Activated CD4-positive, alpha-beta T cell treated with anti-CD3 and anti-CD28 coated beads, Interleukin-2, amount 50 U/mL, for 16 hours (primary cell): ENCODE measurements around the gene CEND1.

Experiments used
- DNase-seq: peaks from one replicate; pipeline ENCODE4 v3.0.0-alpha.2; 2020

The CEND1 gene

DNA sequence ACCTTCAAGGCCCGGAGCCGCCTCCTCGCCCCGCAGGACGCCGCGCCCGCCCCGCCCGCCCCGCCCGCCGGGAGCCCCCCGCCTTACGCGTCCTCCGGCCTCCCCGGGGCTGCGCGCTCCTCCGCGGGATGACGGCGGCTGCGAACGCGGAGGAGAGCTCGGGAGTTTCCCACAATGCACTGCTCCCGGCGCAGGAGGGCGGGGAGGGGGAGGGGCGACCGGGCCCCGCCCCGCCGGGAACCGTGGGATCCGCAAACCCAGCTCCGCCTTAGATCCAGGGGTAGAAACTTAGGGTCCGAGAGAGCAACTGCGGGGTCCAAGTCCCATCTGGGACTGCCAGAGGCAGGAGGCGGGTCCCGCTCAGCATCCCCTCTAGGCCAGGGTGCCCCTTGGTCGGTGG lies at the start of gene CEND1:
CEND1 (minus strand) TSS at position 148 of the 400 bp plus-strand sequence. CDS start 1,514 bp downstream, outside the sequence.
- peak; percentile 68 for DNase-seq

DNA sequence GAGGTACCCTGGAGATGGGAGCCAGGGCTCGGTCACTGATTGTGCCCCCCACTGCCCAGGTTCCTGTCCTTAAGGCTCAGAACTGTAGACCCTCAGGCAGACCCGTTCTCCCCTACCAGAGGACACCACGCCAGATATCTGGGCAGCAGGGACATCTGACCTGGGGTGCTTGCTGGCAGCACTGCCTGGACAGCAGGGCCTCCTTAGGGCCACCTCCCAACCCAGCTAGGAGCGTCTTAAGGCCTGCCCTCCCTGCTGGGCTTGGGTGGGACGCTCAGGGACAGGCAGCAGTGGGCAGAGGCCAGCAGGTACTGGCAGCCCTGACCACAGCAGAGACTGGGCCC lies 49.4 kb upstream of the CEND1 start:
- DNase-seq: no peak

DNA sequence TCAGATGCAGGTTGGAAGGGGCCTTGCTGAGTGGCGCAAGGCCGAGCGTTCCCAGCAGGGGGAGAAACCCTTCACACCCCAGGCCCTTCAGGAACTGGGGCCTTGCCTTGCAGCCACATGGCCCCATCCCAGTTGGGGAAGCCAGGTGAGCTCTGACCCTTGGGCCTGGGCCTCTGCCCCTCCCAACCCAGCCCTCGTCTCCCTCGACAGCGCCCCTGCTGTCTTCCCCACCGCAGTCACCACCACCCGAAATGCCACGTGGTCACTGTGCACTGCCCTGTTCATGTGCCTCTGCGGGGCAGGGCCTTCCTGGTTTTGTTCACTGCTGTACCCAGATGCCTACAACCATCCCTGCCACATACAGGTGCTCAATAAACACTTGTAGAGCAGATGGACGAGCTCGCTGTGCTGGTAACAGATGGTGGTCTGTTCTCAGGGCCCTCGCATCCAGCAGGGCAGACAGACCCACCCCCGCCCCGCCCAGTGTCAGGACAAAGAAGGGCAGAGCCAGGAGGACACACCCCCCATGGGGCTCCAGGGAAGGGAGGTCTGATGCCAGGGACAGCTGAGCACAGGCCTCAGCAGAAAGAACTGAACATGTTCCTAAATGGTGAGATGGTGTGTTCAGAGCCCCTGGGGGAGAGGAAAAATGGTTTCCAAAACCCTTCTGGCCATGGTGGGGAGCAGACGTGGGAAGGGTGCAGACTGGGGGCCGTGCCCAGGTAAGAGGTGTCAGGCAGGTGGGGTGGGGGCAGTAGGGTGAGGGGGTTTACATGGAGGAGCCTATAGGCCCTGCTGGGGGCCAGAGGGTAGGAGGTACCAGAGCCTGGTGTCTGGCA lies 48.8 kb upstream of the CEND1 start:
- DNase-seq: no peak

DNA sequence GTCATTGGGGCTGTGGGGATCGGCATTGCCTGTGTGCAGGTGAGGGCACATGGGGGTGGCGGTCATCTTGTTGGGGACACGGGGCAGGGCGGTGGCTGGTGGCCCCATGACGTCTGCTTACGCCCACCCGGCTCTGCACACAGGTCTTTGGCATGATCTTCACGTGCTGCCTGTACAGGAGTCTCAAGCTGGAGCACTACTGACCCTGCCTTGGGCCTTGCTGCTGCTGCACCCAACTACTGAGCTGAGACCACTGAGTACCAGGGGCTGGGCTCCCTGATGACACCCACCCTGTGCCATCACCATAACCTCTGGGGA lies 48.1 kb upstream of the CEND1 start:
- no peak for DNase-seq

DNA sequence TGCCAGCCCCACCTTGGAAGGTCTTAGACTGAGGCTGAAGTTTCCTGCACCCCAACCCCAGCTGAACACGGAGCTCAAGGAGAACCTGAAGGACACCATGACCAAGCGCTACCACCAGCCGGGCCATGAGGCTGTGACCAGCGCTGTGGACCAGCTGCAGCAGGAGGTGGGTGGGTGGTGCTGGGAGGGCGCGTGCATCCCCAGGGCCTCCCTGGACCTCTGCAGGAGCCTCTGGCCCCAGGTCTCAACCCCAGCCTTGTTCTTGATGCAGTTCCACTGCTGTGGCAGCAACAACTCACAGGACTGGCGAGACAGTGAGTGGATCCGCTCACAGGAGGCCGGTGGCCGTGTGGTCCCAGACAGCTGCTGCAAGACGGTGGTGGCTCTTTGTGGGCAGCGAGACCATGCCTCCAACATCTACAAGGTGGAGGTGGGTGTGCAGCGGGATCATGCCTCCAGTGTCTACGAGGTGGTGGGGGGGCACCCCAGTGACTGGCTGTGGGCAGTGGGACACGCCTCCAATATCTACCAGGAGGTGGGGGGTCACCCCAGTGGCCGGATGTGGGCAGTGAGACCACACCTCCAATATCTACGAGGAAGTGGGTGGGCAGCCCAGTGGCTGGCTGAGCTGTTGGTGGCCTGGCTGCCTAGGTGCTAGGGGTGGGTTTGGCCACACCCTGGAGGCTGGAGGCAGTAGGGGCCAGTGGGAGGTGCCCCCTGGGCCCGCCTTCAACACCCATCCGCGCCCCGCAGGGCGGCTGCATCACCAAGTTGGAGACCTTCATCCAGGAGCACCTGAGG lies 47.5 kb upstream of the CEND1 start:
- no peak for DNase-seq

DNA sequence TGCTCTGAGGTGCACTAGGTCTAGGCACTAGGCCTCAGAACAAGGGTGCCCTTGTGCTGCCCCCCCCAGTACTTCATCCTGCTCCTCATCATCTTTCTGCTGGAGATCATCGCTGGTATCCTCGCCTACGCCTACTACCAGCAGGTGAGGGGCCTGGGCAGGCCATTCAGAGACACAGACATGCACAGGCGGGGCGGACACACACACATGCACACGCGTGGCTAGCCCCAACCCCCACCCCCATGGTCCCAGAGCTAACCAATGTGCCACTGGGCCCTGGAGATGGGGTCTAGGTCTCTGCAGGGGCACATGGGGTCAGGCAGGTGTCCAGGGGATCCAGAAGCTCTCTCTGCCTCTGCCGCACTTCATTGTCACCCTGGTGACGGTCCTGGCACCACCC lies 46.8 kb upstream of the CEND1 start:
- DNase-seq: no peak

DNA sequence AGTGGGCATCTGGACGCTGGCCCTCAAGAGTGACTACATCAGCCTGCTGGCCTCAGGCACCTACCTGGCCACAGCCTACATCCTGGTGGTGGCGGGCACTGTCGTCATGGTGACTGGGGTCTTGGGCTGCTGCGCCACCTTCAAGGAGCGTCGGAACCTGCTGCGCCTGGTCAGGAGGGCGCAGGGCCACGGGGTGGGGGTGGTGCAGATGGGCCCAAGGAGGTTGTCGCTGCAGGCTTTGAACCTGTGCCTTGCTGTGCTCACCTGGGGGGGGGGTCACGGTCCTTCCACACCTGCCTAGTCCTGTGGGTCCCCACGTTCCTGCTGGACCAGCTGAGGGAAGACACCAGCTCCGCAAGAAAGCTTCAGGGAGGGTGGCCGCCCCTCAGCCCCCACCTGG lies 46.4 kb upstream of the CEND1 start:
- DNase-seq: no peak

DNA sequence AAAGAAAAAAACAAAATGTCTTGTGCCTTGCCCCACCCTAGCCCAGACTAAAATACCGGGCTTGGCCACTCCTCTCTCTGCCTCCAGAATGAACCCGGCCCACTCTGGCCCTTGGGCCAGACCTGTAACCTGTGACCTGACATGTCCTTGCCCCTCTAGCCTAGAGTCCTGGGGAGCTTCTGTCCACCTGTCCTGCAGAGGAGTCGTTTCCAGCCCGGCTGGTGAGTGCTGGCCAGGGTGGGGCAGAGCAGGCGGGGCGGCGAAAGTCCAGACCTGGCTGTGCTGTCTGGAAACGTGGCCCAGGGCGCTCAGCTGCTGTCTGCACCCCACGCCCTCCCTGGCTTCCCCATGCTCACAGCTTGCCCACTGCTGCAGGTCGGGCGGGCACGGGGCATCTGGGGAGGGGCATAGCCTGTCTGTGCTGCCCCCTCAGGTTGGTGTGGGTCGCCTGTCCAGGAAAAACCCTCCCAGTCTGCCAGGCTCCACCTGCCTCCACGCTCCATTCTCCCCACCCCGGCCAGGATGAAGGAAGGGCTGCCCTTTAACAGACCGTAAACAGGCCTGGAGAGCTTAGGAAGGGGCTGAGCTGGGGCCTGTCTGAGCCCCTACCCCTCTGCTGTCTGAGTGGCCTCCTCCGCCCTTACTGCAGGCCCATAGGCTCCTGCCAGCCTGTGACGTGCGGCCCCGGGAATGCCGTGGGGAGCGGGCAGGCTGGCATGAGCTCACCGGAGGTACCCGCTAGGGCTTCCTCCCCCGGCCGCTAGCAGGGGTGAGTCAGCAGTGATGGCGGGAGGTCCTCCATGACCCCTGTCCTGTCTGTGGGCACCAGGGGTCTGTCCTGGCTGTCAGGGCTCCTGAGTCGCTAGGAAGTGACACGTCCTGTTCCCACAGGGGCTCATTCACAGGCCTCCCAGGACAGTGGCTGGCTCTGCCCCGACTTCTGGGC lies 44.8 kb upstream of the CEND1 start:
- no peak for DNase-seq

DNA sequence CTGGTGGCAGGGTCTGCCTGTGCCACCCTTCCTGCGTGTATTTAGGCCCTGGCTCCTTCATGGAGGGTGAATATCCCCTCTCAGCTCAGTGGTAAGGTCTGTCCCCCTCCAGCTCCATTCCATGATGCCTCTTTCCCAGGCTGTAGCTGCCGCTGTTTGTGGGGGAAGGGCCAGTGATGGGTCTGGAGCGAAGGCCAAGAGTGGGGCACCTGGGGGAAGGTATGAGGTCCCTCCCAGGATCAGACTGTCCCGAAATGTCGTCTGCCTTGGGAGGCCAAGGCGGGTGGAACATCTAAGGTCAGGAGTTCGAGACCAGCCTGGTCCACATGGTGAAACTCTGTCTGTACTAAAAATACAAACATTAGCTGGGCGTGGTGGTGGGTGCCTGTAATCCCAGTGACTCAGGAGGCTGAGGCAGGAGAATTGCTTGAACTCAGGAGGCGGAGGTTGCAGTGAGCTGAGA lies 44.0 kb upstream of the CEND1 start:
- no peak for DNase-seq

DNA sequence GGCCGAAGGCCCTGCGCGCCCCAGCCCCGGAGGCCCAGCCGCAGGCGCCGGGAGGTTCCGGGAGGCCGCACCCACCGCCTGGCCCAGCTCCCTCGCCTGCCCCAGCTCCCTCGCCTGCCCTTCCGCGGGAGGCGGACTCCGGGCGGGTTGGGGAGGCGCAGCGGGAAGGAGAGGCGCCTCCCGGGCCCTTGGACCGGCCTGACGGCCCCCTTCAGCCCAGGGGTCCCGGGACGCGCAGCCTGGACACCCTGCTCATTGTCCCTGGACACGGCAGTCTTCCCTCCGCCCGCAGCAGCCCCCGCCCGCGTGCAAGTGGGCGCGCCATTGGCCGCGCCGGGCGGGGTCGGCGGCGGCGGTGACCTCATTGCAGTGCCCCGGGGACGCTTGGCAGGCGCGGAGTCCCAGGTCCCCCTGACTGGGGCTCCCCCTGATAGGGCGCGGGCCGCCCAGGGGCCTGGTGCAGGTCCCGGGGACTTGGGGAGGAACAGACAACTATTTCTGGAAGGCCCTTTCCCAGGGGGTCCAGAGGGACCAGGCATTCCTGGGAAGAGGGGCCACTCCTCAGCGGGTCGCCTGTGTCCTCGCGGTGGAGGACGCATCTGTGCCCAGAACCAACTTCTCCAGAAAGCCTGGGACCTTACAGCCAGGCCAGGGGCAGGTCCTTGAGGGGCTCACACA lies 43.4 kb upstream of the CEND1 start:
- no peak for DNase-seq

DNA sequence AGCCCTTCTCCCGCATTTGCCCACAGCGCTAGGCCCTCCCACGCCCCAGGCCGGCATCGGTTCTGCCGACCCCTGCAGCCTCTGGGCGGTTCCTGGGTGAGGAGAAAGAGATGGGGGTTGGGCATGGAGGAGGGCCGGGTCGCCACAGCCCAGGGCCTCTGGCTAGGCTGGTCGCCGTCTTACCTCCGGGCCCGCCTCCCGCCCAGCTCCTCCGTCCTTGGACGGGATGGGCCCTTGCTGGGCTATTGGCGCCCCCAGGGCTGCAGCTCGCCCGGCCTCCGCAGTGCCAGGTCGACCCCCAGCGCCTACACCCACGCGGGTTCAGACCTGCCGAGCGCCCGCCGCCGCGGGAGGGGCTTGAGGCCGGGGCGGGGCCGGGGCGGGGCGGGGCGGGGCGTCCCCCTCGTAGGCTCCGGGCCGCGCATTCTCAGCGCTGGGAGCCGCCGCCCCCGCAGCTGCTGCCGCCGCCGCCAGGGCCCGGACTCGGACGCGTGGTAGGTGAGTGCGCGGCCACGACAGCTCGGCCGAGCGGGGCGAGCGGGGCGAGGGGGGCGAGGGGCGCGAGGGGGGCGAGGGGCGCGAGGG lies 42.7 kb upstream of the CEND1 start, which contains the start of gene CD151:
CD151 (plus strand) TSS at position 424 of the 585 bp plus-strand sequence. CDS start 3,118 bp downstream, outside the sequence.
- DNase-seq: no peak

DNA sequence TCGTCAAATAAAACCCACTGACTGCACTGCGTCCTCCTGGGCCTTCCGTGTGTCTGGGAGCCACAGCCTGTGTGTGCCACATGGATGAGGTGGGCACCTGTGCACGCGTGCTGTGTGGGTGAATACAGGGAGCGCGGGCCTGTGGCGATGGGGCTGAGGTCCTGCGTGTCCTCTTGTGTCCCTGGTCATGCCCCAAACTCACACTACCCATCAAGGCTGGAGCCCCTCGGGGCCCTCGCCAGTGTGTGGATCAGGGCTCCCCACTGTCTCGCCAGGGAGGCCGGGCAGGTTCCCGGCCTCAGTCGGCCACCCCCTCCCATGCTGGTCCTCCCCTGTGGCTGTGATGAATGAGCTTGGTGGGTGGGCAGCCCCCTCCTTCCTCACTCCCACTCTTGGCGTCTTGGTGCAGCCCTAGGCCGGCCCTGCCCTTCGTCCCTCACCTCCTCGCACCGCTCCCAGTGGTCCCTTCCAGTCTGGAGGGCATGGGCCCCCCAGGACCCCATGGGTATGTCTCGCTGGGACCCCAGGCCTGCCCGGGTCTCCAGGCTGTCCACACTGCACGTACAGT lies 42.2 kb upstream of the CEND1 start:
- DNase-seq: no peak

DNA sequence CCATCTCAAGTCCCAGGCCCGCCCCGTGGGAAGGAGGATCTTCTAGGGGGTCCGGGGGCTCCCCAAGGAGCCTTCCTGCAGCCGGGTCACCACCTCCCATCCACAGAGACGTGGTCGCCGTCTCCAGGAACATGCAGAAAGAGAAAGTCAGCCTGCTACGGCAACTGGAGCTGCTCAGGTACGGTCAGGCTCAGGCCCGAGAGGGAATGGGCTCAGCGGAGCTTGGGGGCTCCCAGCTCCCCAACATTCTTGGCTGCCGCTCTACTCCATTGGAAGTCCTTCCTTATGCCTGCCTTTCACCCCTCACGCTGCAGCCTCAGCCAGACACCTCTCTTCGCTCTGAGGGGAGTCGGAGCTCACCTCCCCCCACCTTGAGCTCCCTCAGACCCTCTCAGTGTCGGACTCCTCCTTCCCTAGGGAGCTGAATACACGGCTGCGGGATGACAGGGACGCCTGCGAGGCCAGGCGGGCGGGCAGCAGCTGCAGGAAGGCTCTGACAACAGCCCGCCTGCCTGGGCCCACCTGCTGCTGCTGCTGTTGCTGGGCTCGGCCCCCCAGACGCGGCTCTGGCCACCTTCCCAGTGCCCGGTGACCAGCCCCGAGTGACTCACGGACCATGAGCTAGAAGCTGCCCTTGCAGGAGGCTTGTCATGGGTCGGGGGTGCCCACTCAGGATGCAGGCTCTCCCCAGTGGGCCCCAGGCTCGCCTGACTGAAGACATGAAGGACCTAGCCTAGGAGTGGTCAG lies 41.4 kb upstream of the CEND1 start:
- DNase-seq: no peak

DNA sequence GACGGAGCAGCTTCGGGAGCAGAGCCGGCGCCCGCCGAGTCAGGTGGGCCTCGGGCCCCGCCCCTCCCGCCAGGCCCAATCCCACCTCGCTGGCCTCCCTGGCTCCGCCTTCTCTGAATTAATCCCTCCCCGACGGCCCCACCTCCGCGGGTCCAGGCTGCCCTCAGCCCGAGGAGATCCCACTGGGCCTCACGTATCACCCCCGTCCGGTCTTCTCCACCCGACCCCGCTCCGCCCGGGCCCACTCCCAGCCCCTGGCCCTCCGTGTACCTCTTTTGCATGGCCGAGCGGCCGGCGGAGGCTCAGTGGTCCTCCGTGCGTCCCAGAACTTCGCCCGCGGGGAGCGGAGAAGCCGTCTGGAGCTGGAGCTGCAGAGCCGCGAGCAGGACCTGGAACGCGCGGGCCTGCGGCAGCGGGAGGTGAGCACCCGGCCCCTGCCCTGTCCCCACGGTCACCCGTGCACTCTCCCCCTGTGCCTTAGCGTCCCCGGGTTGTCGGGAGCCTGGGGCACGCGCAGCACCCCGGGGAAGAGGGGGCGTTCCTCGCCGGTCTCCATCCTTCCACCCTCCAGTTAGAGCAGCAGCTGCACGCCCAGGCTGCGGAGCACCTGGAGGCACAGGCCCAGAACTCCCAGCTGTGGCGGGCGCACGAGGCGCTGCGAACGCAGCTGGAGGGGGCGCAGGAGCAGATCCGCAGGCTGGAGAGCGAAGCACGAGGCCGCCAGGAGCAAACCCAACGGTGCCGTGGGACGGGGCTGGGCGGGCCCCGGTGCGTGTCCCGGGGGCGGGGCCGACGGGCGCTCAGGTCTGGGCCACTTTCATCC lies 40.6 kb upstream of the CEND1 start:
- peak; percentile 62 for DNase-seq

DNA sequence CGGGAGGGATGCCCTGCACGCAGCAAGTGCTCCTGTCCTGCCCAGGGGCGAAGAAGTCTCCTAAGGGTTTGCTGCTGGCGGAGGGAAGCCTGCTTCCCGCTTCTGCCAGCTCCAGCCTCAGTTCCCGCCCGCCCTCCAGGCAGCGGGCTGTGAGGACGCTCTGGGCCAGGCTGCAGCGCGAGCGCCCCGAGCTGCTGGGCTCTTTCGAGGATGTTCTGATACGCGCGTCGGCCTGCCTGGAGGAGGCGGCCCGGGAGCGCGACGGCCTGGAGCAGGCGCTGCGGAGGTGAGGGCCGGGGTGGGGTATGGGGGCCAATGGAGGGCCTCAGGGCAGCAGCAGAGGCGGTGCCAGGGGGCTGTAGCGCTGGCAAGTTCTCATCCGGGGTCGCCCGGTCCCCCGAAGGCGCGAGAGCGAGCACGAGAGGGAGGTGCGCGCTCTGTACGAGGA lies 40.0 kb upstream of the CEND1 start:
- DNase-seq: no peak

DNA sequence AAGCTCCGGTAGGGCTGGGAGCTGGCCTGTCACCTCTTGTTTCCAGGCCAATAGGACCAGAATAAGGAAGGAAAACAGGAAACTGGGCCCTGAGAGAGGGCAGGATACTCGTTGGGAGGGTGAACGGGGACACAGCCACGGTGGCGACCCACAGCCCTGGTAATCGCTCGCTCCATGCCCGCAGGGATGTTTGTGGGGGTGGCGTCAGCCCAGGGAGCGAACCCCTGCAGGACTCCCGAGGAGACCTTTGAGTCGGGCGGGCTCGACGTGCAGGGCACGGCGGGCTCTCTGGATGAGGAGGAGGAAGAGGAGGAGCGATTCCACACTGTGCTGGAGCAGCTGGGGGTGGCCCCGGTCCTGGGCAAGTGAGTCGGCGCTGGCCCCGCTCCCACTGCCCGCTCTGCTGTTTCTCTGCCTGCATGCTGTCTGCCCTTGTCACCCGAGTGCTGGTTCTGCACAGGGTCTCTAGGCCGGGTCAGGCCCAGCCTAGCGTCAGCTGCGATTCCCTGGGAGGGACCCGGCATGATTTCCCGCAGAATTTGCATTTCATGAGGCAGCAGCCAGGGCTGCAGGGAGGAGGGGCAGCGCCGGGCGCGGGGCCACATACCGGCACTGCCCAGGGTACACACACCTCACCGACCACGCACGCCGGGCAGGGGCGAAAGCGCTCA lies 39.4 kb upstream of the CEND1 start:
- no peak for DNase-seq

DNA sequence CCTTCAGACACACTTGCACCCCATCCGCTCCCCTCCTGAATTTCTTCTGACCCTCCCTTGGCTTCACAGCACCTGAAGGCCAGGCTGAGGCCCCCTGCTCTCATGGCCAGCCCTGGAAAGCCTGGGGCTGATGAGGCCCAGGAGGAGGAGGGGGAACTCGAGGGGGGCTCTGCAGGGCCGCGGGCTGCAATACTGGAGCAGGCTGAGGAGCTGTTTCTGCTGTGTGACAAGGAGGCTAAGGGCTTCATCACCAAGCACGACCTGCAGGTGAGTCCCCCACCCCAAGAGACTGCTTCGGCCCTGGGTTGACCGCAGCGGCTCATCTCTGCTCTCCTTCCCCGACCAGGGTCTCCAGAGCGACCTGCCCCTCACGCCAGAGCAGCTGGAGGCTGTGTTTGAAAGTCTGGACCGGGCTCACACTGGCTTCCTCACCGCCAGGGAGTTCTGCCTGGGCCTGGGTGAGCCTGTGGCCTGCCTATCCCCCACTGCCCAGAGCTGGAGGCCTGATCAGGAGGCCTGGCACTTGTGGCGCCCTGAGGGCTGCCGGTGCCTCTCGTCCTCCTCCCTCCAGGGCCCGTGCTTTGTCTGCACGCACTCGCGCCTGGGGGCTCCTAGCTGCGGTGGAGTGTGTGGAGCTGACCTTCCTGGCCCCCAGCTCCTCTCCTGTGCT lies 38.8 kb upstream of the CEND1 start:
- no peak for DNase-seq

DNA sequence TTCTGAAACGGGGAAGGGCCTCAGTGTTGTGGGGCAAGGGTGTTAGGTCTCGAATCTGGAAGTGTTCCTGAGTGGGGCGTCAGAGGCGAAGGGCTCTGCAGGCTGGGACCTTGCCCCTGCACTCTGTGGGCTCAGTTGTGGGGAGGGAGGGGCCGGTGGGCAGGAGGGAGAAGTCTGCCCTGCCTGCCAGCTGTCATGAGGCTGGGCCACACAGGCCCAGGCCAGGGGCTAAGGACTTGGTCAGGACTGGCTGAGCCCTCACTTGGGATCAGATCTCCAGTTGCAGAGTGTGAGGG lies 38.0 kb upstream of the CEND1 start, which contains the start of gene CRACR2B:
CRACR2B (plus strand) TSS at position 23 of the 296 bp plus-strand sequence. CDS start 689 bp downstream, outside the sequence.
- DNase-seq: no peak
